OCI-LY1 (cell line): ENCODE data around the gene C11orf42.

Experiments
- H2AFZ ChIP-seq: fragments of 200-600 bp; sonication (generic), shearing (Covaris generic); 2 replicates; pipeline ENCODE4 v1.6.0; 2014; ENCODE audit warnings: antibody characterized with exemption, mild to moderate bottlenecking, low read length
- H3F3A ChIP-seq: fragments of 200-600 bp; sonication (generic), shearing (Covaris generic); 2 replicates; pipeline ENCODE4 v1.6.0; 2014; ENCODE audit warnings: mild to moderate bottlenecking, antibody characterized with exemption, low read length, moderate library complexity; ENCODE audit not compliant: insufficient read depth
- H3K27ac ChIP-seq: fragments of 200-600 bp; sonication (generic); 2 replicates; pipeline ENCODE4 v1.5.1; 2014; ENCODE audit warnings: low read length, mixed run types, mild to moderate bottlenecking, low read depth; ENCODE audit not compliant: poor library complexity, severe bottlenecking
- H3K27me3 ChIP-seq: fragments of 200-600 bp; sonication (generic); 2 replicates; pipeline ENCODE4 v1.6.0; 2014; ENCODE audit warnings: antibody characterized with exemption, mild to moderate bottlenecking, low read length, moderate library complexity; ENCODE audit not compliant: insufficient read depth
- H3K36me3 ChIP-seq: fragments of 200-600 bp; sonication (generic); 2 replicates; pipeline ENCODE4 v1.6.1; 2014; ENCODE audit warnings: mild to moderate bottlenecking, antibody characterized with exemption, low read length, moderate library complexity, mixed read lengths; ENCODE audit not compliant: insufficient read depth
- H3K4me1 ChIP-seq: fragments of 200-600 bp; sonication (generic); 2 replicates; pipeline ENCODE4 v1.5.1; 2014; ENCODE audit warnings: mild to moderate bottlenecking, low read length, moderate library complexity; ENCODE audit not compliant: insufficient read depth, severe bottlenecking
- H3K4me2 ChIP-seq: fragments of 200-600 bp; sonication (generic), shearing (Covaris generic); 2 replicates; pipeline ENCODE4 v1.6.1; 2014; ENCODE audit warnings: low read length
- H3K4me3 ChIP-seq: fragments of 200-600 bp; sonication (generic); 2 replicates; pipeline ENCODE4 v1.5.1; 2014; ENCODE audit warnings: low read length, low read depth, mild to moderate bottlenecking, mixed read lengths; ENCODE audit not compliant: poor library complexity, severe bottlenecking
- H3K79me2 ChIP-seq: fragments of 200-600 bp; shearing (Covaris generic); 2 replicates; pipeline ENCODE4 v1.6.1; 2016; ENCODE audit warnings: mixed run types, low read length, mixed read lengths; ENCODE audit not compliant: insufficient read depth
- H3K9ac ChIP-seq: fragments of 200-600 bp; sonication (generic), shearing (Covaris generic); 2 replicates; pipeline ENCODE4 v1.6.1; 2014; ENCODE audit warnings: mild to moderate bottlenecking, low read length, mixed read lengths
- H3K9me2 ChIP-seq: fragments of 200-600 bp; sonication (generic), shearing (Covaris generic); 2 replicates; pipeline ENCODE4 v1.6.1; 2014; ENCODE audit warnings: low read depth, mild to moderate bottlenecking, low read length, mixed read lengths
- H3K9me3 ChIP-seq: fragments of 200-600 bp; shearing (Covaris generic); 2 replicates; pipeline ENCODE4 v1.6.1; 2014; ENCODE audit warnings: low read length, mixed read lengths
- H4K20me1 ChIP-seq: fragments of 200-600 bp; sonication (generic), shearing (Covaris generic); 2 replicates; pipeline ENCODE4 v1.6.0; 2016; ENCODE audit warnings: mild to moderate bottlenecking, low read length; ENCODE audit not compliant: insufficient read depth
- CTCF ChIP-seq: fragments of 200-600 bp; sonication (generic), shearing (Covaris generic); IDR thresholded peaks from 2 replicates; pipeline ENCODE4 v1.5.1; 2017; ENCODE audit warnings: mild to moderate bottlenecking, antibody characterized with exemption, low read length, moderate library complexity, mixed read lengths
- EZH2 ChIP-seq: fragments of 200-600 bp; sonication (generic), shearing (Covaris generic); IDR thresholded peaks from 2 replicates; pipeline ENCODE4 v1.8.0; 2017; ENCODE audit warnings: borderline replicate concordance, mixed run types, mild to moderate bottlenecking, antibody characterized with exemption, low read length, moderate library complexity, mixed read lengths

C11orf42 gene

GRCh38 chr11:6200975-6201374 is 4.4 kb upstream of the C11orf42 start:
- Histone ChIP-seq H3K4me3 (no peak overlapping the region), H3K4me2 (no peak overlapping the region), H3K9me2 (no peaks in the 10 kb centered on the region), H2AFZ (no peak overlapping the region), H3K27ac (no peak overlapping the region), H3F3A (no peaks in the 10 kb centered on the region), H4K20me1 (no peaks in the 10 kb centered on the region), H3K9me3 (no peaks in the 10 kb centered on the region), H3K4me1 (no peaks in the 10 kb centered on the region), H3K27me3 (no peaks in the 10 kb centered on the region), H3K36me3 (no peaks in the 10 kb centered on the region), H3K9ac (no peak overlapping the region), H3K79me2 (no peaks in the 10 kb centered on the region)
- TF ChIP-seq CTCF (no peak), EZH2 (no peak)

- no peak overlapping the region for H3K9ac ChIP-seq
- H3K36me3 ChIP-seq = peaks cover 4% of the 10 kb centered on the region; the same call in 1 of the 2 replicates
- H3F3A ChIP-seq = no peaks in the 10 kb centered on the region
- H4K20me1 ChIP-seq = no peaks in the 10 kb centered on the region
- H3K4me1 ChIP-seq = no peaks in the 10 kb centered on the region
- no peaks in the 10 kb centered on the region for H3K9me2 ChIP-seq
- TF ChIP-seq CTCF (no peak), EZH2 (no peak)
- H3K27ac ChIP-seq = no peak overlapping the region
- H3K9me3 ChIP-seq = no peaks in the 10 kb centered on the region
- no peak overlapping the region for H3K4me3 ChIP-seq
- no peak overlapping the region for H3K4me2 ChIP-seq
- no peaks in the 10 kb centered on the region for H3K79me2 ChIP-seq
- H2AFZ ChIP-seq = no peak overlapping the region
- H3K27me3 ChIP-seq = no peaks in the 10 kb centered on the region
Measured at GRCh38 chr11:6201481-6201880, 3.9 kb upstream of the C11orf42 start.

GRCh38 chr11:6202041-6202440 is 3.3 kb upstream of the C11orf42 start:
- no peaks in the 10 kb centered on the region for H3K79me2 ChIP-seq
- no peaks in the 10 kb centered on the region for H3K4me1 ChIP-seq
- H3K27ac ChIP-seq = no peak overlapping the region
- no peaks in the 10 kb centered on the region for H3F3A ChIP-seq
- no peak overlapping the region for H3K9ac ChIP-seq
- TF ChIP-seq CTCF = no peak
- no peak for TF ChIP-seq EZH2
- H3K4me2 ChIP-seq = no peak overlapping the region
- H4K20me1 ChIP-seq = no peaks in the 10 kb centered on the region
- peaks cover 8% of the 10 kb centered on the region; the same call in 1 of the 2 replicates for H3K36me3 ChIP-seq
- no peaks in the 10 kb centered on the region for H3K9me3 ChIP-seq
- no peak overlapping the region for H3K4me3 ChIP-seq
- no peaks in the 10 kb centered on the region for H3K27me3 ChIP-seq
- H2AFZ ChIP-seq = no peak overlapping the region
- H3K9me2 ChIP-seq = no peaks in the 10 kb centered on the region
